Measurements from ENCODE around the gene APRT.

DNA sequence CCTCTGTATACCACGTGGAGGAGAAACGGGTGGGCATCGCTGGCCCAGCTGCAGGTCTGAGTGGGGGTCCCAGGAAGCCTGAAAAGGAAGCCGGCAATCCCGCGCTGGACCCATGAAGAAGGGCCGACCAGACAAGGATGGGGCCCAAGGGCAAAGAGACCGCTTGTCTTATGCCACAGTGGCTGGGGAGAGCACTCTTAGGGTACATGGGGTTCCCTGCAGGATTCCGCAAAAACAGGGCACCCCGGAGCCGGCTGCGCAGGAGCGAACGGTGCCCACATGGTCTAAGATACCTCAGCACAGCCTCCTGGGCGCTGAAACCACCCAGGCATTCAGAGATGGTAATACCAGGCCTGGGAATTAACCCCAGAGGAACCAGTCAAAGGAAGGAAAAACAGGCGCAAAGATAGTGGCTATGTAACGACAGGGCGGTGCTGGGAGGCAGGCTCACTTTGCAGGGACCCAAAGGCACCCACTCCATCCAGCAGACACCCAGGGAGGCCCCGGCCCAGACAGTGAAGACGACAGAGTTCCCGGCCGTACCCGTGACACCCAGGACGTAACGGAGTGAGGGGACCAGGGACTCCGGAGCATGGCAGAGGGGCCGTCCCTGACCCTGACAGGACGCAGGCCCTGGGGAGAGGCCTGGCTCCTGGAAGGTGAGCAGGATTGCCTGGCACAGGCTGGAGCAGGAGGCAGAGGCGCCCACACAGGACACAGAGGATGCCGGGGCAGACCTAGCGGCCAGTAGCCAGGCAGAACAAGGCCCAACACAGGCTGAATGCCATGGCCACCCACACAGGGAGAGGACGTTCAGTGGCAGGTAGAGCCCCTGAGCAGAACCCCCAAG is 37.0 kb downstream of the APRT start:
- no peak for TF ChIP-seq EZH2 (IDR thresholded peaks at IDR 0.05; ENCODE audit: borderline replicate concordance, low read depth, low read length, severe bottlenecking)
- TF ChIP-seq, protein P1, sequence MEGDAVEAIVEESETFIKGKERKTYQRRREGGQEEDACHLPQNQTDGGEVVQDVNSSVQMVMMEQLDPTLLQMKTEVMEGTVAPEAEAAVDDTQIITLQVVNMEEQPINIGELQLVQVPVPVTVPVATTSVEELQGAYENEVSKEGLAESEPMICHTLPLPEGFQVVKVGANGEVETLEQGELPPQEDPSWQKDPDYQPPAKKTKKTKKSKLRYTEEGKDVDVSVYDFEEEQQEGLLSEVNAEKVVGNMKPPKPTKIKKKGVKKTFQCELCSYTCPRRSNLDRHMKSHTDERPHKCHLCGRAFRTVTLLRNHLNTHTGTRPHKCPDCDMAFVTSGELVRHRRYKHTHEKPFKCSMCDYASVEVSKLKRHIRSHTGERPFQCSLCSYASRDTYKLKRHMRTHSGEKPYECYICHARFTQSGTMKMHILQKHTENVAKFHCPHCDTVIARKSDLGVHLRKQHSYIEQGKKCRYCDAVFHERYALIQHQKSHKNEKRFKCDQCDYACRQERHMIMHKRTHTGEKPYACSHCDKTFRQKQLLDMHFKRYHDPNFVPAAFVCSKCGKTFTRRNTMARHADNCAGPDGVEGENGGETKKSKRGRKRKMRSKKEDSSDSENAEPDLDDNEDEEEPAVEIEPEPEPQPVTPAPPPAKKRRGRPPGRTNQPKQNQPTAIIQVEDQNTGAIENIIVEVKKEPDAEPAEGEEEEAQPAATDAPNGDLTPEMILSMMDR (IDR thresholded peaks at IDR 0.05; ENCODE audit: borderline replicate concordance, extremely low read depth, low read length, poor library complexity, severe bottlenecking), result no peak
